Measurements from ENCODE around the gene UROC1.

Gene UROC1

GRCh38 chr3:126441256-126441880 is 76.2 kb downstream of the UROC1 start:
- no peak for DNase-seq (ENCODE audit: low read depth in 2 of 2)

- no peak for DNase-seq (ENCODE audit: low read depth in 2 of 2)
Observed at GRCh38 chr3:126440709-126440995, 76.9 kb downstream of the UROC1 start.

GRCh38 chr3:126439968-126440708 is 77.4 kb downstream of the UROC1 start:
- no peak for DNase-seq (ENCODE audit: low read depth in 2 of 2)

- no peak for DNase-seq (ENCODE audit: low read depth in 2 of 2)
Observed at GRCh38 chr3:126439346-126439967, 78.1 kb downstream of the UROC1 start.

GRCh38 chr3:126438746-126439145 is 78.8 kb downstream of the UROC1 start:
- DNase-seq (ENCODE audit: low read depth in 2 of 2): no peak

- DNase-seq (ENCODE audit: low read depth in 2 of 2): no peak
Observed at GRCh38 chr3:126438186-126438585, 79.4 kb downstream of the UROC1 start.

- no peak for DNase-seq (ENCODE audit: low read depth in 2 of 2)
Observed at GRCh38 chr3:126436826-126437717, 80.5 kb downstream of the UROC1 start.

GRCh38 chr3:126435456-126436315 is 81.9 kb downstream of the UROC1 start:
- DNase-seq (ENCODE audit: low read depth in 2 of 2): no peak

- DNase-seq (ENCODE audit: low read depth in 2 of 2): no peak
Observed at GRCh38 chr3:126434931-126435411, 82.6 kb downstream of the UROC1 start.

- DNase-seq (ENCODE audit: low read depth in 2 of 2): no peak
Observed at GRCh38 chr3:126434264-126434590, 83.3 kb downstream of the UROC1 start.

GRCh38 chr3:126433496-126434263 is 83.9 kb downstream of the UROC1 start:
- no peak for DNase-seq (ENCODE audit: low read depth in 2 of 2)

GRCh38 chr3:126433105-126433430 is 84.5 kb downstream of the UROC1 start:
- no peak for DNase-seq (ENCODE audit: low read depth in 2 of 2)

GRCh38 chr3:126432361-126433104 is 85.0 kb downstream of the UROC1 start:
- DNase-seq (ENCODE audit: low read depth in 2 of 2): no peak

Measured in stimulated activated CD8-positive, alpha-beta memory T cell treated with anti-CD3 and anti-CD28 coated beads, Interleukin-7, amount 100 ng/mL, for 1 hour (primary cell).